GM18870 (cell line): ENCODE results near the gene CBFA2T3.

Experiments used
- ATAC-seq: cut with Tn5 transposase; IDR thresholded peaks from one replicate; pipeline ENCODE4 v1.9.1; 2021; ENCODE audit warnings: moderate library complexity; ENCODE audit not compliant: unreplicated experiment

CBFA2T3 gene

DNA sequence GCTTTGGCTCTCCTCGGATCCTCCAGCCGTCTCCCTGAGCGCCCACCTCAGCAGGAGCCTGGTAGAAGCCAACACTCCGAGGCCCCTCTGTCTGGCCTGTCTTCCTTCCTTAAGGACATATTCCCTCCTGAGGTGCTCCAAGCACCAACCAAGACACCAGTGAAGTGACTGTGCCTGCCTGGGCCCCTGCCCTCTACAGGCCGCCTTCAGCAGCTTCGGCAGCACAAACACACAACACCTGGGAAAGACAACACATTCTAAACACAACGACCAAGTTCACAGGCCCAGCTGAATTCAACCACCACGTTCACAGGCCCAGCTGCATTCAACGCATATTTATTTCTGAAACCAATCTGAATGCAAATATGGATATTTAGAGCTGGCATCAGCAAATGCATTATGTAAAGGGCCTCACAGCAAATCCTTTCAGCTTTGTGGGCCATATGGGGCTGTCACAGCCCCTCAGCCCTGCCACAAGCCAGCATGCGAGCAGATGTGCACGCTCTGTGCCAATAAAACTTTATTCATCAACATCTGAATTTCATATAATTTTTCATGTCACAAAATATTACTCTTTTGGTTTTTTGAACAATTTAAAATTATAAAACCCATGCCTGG lies 132.5 kb downstream of the CBFA2T3 start:
- no peak for ATAC-seq

DNA sequence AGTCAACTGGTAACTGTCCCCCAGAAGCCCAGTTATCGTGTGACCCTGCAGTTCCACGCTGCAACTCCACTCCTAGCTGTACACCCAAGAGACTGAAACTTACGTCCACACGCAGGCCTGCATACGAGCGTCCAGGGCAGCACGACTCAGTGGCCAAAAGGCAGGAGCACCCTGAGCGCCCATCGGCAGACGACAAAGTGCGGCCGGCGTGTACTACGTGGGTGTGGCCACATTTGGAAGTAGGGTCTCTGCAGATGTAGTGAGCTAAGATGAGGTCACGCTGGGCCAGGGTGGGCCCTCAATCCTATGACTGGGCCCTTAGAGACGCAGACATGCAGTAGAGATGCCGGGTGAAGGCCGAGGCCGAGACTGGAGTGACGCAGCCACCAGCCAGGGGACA lies 133.8 kb downstream of the CBFA2T3 start:
- no peak for ATAC-seq

DNA sequence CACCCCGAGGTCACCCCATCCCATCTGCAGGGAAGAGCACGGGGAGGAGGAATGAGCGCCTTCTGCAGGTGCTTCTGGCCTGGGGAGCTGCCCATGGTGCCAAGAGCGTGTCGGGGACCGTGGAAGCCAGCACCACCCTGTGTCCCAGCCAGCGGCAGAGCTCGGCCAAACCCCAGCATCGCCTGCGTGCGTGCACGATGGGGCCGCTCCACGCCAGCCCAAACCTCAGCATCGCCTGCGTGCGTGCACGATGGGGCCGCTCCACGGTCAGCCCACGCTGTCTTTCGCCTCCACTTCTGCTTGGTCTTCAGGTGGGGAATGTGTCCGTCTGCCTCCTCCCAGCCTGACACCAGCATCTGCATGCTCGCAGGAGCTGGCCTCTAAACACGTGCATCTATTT lies 134.2 kb downstream of the CBFA2T3 start:
- ATAC-seq: no peak

DNA sequence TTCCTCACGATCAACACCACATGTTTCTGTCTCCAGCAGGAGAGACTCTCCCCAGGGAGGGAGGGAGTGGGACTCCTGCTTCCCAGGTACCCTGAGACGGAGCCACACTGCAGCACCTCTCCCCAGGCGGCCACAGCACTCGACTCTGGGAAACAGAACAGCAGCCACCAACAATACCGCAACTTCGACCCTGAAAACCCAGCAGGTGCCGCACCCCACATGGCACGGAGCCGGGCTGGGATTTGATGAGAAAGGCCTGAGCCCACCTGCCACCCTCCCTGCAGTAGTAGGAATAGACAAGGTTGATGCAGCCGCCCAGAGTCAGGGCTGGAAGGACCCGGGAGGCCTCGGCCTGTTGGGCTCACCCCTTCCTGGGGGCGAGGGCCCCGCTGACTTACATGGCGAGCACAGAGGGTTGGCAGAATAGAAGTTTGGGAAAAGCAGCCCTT lies 134.7 kb downstream of the CBFA2T3 start:
- ATAC-seq: no peak

DNA sequence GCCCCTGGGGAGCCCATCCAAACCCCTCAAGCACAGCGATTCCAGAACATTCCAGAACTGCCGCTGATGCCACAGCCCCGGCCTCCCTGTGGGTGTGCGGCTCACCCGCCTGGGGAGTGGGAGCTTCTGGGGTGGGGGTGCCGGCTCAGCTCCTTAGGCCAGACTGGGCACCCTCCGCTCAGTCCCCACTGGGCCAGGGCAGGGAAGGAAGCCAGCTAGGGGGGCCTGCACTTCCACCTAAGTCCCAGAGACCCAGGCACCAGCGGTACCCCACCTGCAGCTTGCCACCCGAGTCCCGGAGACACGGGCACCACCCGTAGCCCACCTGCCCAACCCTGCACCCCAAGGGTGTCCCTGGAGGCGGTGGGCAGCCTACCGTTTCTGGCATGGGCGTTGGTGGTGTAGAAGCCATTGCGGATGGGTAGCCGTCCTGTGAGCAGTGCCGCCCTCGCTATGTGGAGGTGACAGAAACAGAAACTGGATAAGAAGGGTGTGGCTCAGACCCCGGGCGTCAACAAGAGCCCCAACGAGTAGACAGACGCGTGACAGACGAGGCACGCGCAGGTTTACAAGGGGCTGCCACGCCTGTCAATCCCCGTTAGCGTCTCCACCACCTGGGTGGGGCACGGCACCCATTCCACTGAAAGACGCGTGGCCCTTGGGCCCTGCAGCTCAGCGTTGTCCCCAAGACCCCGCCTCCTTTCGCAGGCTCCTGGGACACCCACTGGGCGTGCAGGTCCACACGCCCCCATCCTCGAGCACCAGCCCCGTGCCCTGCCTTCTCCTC lies 135.3 kb downstream of the CBFA2T3 start:
- ATAC-seq: no peak

DNA sequence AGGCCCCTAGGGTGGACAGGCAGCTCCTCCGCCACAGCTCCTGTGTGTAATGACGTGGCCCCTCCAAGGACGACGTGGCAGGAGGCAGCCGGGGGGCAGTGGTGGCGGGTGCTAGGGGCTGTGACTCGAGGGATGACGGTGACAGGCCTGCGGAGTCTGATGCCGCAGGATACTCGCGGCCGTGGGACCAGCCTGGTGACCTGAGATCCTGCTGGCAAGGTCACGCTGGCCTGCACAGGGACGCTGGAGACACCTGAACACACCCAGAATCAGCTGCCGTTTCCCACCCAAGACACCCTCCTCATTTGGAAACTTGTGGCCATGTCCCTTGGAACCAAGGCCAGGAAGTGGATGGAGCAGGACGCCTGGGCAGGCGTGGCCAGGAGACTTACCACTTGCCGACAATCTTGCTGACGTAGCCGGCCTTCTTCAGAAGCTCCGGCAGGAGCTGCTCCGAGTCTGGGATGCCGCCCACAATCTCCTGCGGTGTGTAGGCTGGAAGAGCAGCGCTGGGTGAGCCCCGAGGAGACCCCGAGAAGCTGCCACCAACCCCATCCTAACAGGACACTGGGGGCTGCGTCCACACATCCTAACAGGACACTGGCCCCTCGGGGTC lies 136.3 kb downstream of the CBFA2T3 start:
- ATAC-seq: no peak

DNA sequence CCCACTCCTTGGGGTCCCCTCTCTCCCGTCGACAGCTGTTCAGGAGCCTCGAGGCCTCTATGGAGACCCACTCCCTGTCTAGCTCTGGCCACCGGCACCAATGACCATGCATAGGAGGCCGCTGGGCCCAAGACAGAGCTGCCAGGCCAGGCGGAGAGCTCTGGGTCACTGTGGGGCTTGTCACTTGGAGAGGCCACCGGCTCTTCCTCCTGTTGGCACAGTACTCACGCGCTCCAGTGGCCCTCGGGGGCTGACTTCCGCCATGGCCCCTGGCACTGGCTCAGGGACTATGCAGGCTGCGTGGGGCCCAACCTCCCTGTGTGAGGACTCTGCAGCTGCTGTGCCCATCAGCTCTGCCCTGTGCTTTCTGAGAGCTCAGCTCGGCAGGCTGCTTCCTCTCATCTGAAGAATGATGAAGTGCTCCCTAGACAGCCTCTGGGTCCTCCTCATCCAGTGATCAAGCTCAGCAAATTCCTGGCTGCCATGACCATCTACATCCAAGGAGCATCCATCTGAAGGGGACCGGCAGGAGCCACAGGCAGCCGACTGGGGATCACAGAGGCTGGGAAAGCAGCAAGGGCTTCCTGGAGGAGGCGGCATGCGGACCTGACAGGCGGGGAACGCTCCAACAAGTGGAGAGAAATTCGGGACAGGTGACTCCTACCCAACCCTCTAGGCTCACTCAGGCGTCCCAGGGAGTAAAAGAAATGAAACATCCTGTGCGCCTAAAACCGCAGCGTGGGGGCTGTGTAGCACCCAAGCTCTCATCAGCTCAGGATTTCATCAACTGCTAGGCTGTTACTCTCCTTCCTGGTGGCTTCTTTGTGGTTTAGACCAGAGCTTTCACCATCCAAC lies 137.0 kb downstream of the CBFA2T3 start:
- no peak for ATAC-seq

DNA sequence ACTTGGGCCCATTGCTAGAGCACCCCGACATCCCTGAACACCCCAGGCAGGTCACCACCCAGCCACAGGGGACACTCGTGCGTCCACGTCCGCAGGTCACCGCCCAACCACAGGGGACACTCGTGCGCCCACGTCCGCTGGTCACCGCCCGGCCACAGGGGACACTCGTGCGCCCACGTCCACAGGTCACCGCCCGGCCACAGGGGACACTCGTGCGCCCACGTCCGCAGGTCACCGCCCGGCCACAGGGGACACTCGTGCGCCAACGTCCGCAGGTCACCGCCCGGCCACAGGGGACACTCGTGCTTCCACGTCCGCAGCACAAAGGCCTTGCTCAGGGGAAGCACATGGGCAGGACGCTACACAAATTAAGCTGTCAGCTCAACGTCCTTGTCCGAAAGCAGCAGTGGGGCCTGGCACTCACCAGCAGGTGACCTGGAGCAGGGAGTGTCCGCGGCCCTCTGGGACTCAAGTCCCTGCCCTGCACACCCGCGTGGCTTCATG lies 137.9 kb downstream of the CBFA2T3 start:
- ATAC-seq: no peak

DNA sequence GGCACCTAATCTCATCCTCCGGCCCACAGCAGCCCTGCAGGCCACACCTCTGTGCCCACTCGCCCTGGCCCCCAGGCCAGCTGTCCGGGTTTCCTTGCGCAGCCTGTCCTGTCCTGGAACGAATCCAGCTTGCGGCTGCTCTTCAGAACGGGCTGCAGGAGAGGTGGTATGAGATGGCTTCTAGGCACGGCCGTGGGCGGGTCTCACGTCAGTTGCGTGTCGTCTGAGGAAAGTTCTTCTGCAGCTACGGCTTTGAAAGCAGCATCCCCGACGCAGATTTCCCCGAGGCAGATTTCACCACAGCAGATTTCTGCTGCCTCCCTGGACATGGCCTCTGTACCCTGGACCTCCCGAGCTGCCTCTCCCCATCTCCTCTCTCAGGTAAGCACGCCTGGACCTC lies 138.4 kb downstream of the CBFA2T3 start:
- ATAC-seq: no peak

DNA sequence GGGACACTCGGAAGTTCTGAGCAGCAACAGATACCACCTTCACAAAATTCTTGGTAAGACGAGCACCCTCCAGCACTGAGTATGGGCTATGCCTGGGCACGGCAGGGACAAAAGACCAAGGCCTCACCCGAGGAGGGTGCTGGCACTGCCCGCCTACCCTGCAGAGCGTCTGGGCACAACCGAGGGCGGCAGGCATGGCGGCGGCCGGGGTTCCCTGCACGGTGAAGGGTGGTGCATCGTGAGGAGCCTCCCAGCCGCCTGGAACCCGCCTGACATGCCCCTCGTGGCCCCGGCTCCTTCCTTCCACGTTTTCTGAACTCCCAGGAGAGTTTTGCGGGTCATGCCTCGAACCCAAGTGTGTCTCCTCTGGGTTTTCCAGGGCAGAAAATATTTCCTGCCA lies 139.2 kb downstream of the CBFA2T3 start:
- no peak for ATAC-seq

DNA sequence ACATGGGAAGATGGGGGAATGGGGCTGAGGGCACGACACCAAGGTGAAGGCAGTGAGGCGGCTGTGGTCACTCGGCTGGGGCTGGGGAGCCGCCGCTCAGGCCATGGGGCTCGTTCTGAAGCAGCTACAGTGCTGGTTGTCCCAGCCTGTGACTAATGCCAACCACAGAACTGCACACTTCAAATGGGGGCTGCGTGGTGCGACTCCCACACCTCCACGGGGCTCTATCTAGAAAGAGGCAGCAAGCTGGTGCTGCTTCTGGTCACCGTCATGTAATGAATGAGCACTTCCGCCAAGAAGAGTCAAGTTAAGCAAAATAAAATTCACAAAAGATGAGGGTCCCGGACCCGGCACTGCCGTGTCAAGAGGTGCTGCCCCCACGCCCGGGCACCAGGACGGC lies 140.2 kb downstream of the CBFA2T3 start:
- no peak for ATAC-seq

DNA sequence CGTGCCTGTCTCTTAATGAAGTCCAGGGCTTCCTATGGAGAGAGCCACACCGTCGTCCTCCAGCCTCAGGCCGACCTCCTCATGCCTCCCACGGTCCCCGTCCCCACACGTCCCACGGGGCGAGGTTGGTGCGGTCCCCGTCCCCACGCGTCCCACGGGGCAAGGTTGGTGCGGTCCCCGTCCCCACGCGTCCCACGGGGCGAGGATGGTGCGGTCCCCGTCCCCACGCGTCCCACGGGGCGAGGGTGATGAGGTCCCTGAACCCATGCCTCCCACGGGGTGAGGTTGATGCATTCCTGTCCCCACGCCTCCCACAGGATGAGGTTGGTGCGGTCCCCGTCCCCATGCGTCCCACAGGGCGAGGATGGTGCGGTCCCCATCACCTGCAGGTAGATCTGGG lies 141.2 kb downstream of the CBFA2T3 start:
- no peak for ATAC-seq

DNA sequence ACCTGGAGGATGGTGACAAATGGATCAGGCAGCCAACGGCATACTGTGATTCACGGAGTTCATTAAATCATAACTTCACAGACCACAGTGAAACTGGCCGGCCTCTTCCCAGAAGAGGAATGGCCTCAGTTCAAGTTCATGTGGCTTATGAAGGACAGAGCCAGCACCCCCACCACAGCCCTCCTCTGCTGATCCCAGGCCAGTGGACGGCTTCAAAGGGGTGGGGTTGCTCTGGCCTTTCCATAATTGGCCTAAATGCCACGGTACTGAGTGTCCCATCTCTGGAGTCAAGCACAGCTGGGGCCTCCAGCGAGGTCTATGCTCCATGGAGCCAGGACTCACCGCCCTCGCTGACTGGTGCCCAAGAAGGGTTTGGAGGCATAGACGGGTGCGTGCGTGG lies 141.6 kb downstream of the CBFA2T3 start:
- no peak for ATAC-seq

DNA sequence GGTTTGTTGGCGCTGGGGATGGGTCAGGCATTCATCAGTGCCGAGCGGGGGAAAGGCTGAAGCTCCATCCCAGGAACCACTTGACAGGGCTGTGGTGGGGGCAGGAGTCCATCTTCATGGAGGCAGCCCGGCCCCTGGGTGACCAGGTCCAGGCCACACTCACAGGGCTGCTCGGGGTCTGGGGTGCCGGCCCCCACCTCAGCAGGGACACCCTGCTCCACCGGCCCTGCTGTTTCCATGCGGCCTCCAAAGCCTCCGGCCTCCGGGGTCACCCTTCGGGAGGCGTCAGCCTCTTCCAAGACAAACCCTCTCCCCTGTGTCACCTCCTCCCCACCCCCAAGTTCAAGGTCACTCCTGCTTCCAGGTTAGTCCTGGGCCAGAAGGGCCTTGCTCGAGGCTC lies 142.3 kb downstream of the CBFA2T3 start:
- ATAC-seq: no peak

DNA sequence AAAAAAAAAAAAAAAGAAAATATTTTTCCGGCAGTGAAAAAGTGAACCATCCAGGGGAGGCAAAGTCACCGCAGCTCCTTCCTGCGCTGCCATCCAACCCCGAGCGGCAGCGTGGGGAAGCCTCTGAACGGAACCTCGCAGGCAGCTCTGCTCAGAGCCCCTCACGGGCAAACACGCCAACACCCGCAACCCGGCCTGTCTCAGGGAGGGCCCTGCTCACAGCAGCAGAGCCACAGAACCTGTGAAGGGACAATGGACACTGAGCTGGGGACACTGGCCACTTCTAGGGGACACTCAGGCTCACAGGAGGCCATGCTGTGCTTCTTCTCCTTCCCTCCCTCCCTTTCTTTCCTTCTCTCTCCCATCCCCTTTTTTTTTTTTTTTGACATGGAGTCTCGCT lies 143.9 kb downstream of the CBFA2T3 start:
- no peak for ATAC-seq

DNA sequence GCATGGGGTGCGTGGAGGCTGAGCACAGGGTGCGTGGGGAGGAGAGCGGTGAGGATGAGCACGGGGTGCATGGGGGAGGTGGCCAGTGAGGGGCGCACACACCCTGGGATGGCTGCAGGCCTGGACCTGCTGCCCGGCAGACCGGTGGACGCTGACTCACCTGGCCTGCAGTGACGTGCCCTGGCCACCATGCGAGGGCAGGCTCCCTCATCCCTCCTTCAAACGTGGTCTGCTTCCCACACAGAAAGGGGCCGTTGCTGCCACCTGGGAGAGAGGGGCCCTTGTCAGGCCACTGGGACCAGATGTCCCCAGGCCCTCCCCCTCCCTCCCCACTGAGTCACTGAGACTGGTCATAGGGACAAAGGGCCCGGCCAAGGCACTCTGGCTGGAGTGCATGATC lies 145.2 kb downstream of the CBFA2T3 start:
- no peak for ATAC-seq

DNA sequence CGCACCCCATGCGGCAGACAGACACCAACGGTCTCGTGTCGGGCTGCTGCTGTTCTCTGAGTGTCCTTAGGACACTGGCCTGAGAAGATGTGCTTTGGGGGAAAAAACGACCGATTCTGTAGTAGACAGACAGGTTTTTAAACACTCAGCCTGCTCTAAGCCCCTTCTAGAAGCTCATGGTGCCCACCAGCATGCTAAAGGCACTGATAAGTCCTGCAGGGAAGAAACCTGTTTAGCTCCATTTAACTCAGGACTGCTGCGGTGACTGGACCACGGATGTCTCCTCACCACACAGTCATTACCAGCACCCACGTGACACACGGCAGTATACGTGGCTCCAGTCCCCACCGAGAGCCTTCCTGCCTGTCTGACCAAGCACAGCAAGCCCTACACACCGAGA lies 146.2 kb downstream of the CBFA2T3 start:
- ATAC-seq: no peak

DNA sequence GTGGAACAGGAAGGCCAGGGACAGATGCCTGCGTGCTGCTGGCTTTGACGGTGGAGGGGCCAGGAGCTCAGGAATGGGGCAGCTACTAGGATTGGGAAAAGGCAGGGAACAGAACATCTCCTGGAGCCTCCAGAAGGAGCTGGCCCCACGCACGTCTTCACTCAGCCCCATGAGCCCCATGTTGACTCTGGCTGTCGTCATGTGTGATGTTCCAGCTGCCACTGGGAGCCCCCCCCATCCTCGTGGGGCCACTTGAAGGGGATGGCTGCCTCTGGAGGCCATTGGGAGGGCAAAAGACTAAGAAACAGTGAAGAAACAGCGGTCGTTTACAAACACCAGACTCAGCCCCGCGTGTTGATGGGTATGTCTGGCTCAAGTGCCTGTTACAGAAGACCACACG lies 146.7 kb downstream of the CBFA2T3 start:
- ATAC-seq: no peak

DNA sequence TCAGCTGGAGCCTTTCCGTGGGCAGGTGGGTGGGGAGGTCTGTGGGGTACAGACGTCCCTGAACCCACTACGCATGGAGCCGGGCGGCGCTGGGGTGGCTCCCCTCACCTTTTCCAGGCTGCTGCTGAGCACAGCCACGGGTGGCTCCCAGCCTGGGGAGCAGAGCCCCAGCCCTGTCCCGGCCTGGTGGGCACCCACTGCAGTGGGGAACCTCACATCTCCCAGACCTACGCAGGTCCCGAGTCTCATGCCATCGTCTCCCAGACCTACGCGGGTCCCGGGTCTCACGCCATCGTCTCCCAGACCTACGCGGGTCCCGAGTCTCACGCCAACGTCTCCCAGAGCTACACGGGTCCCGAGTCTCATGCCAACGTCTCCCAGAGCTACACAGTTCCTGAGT lies 148.3 kb downstream of the CBFA2T3 start:
- ATAC-seq: no peak

DNA sequence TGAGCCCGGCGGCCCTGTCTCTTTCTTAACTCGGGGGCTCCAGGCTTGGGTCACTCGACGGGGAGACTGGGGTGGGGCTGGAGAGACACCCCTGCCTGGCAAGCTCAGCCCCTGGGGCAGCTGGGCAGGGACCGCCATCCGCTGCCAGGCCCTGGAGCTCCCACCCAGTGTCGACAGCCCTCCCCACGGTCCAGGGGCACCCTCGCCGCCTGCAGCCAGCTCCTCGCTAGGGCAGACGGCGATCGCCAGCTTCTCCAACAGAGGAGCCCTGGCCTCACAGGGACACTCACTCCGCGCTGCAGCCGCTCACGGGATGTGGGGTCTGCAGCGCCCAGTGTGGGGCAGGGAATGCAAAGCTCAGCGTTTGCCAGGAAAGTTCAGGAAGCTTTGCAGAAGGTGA lies 149.3 kb downstream of the CBFA2T3 start:
- no peak for ATAC-seq
